ENCODE measurements around the gene CAMK2D.

Gene CAMK2D

GRCh38 chr4:113500424-113500823 is 261.1 kb downstream of the CAMK2D start:
- no peak for TF ChIP-seq TAF1 (IDR thresholded peaks at IDR 0.05; ENCODE audit: borderline replicate concordance, insufficient read depth, low read length)
- TF ChIP-seq SIN3A (IDR thresholded peaks at IDR 0.05; ENCODE audit: borderline replicate concordance, insufficient read depth, low read length) = no peak
- TF ChIP-seq REST (IDR thresholded peaks at IDR 0.05; ENCODE audit: insufficient read depth in 1 of 2, low read depth in 2 of 2, low read length in 2 of 2) = no peak
- TF ChIP-seq FOXP2 (optimal IDR thresholded peaks at IDR 0.05; ENCODE audit: borderline replicate concordance, extremely low read depth, extremely low read length, insufficient read depth) = no peak
- no peak for TF ChIP-seq POLR2AphosphoS5 (IDR thresholded peaks at IDR 0.05; ENCODE audit: low read depth, low read length)

- TF ChIP-seq TAF1 (IDR thresholded peaks at IDR 0.05; ENCODE audit: borderline replicate concordance, insufficient read depth, low read length) = no peak
- no peak for TF ChIP-seq REST (IDR thresholded peaks at IDR 0.05; ENCODE audit: insufficient read depth in 1 of 2, low read depth in 2 of 2, low read length in 2 of 2)
- no peak for TF ChIP-seq FOXP2 (optimal IDR thresholded peaks at IDR 0.05; ENCODE audit: borderline replicate concordance, extremely low read depth, extremely low read length, insufficient read depth)
Observed at GRCh38 chr4:113499696-113500095, 261.8 kb downstream of the CAMK2D start.

- no peak for TF ChIP-seq TAF1 (IDR thresholded peaks at IDR 0.05; ENCODE audit: borderline replicate concordance, insufficient read depth, low read length)
- no peak for TF ChIP-seq FOXP2 (optimal IDR thresholded peaks at IDR 0.05; ENCODE audit: borderline replicate concordance, extremely low read depth, extremely low read length, insufficient read depth)
- no peak for TF ChIP-seq POLR2AphosphoS5 (IDR thresholded peaks at IDR 0.05; ENCODE audit: low read depth, low read length)
Observed at GRCh38 chr4:113499166-113499565, 262.4 kb downstream of the CAMK2D start.

GRCh38 chr4:113497154-113497884 is 264.2 kb downstream of the CAMK2D start:
- TF ChIP-seq TAF1 (IDR thresholded peaks at IDR 0.05; ENCODE audit: borderline replicate concordance, insufficient read depth, low read length) = no peak
- TF ChIP-seq SIN3A (IDR thresholded peaks at IDR 0.05; ENCODE audit: borderline replicate concordance, insufficient read depth, low read length) = no peak
- TF ChIP-seq POLR2AphosphoS5 (IDR thresholded peaks at IDR 0.05; ENCODE audit: low read depth, low read length) = no peak
- TF ChIP-seq REST (IDR thresholded peaks at IDR 0.05; ENCODE audit: insufficient read depth in 1 of 2, low read depth in 2 of 2, low read length in 2 of 2) = no peak
- no peak for TF ChIP-seq FOXP2 (optimal IDR thresholded peaks at IDR 0.05; ENCODE audit: borderline replicate concordance, extremely low read depth, extremely low read length, insufficient read depth)

- TF ChIP-seq FOXP2 (optimal IDR thresholded peaks at IDR 0.05; ENCODE audit: borderline replicate concordance, extremely low read depth, extremely low read length, insufficient read depth) (no peak), REST (IDR thresholded peaks at IDR 0.05; ENCODE audit: insufficient read depth in 1 of 2, low read depth in 2 of 2, low read length in 2 of 2) (no peak), TAF1 (IDR thresholded peaks at IDR 0.05; ENCODE audit: borderline replicate concordance, insufficient read depth, low read length) (no peak), POLR2AphosphoS5 (IDR thresholded peaks at IDR 0.05; ENCODE audit: low read depth, low read length) (no peak), SIN3A (IDR thresholded peaks at IDR 0.05; ENCODE audit: borderline replicate concordance, insufficient read depth, low read length) (no peak)
Observed at GRCh38 chr4:113496698-113497097, 264.8 kb downstream of the CAMK2D start.

Measured in PFSK-1 (cell line).